ENCODE results near the gene MRPS21.
A peak's percentile ranks its signal among the peaks of the same experiment; 100 is the strongest.

Gene MRPS21

GRCh38 chr1:150281758-150282557 lies 11.7 kb upstream of the MRPS21 start, which contains the start of gene CIART (continued):
- 0 out of 2 replicates have a peak, but pooled peaks have one; percentile 22 for TF ChIP-seq ZNF629 (tag by site-specific recombination; IDR thresholded peaks at IDR 0.05)
- no peak for TF ChIP-seq ZNF747 (tag by site-specific recombination; IDR thresholded peaks at IDR 0.05)
- peak; percentile 53; the same call in 1 of the 2 replicates for TF ChIP-seq PRDM1 (tag by site-specific recombination; IDR thresholded peaks at IDR 0.05)
- peak; percentile 23 for TF ChIP-seq SP7 (tag by site-specific recombination; IDR thresholded peaks at IDR 0.05)
- no peak for TF ChIP-seq ZNF302 (tag by site-specific recombination; IDR thresholded peaks at IDR 0.05; ENCODE audit: low read depth)
- no peak for TF ChIP-seq KLF8 (tag by site-specific recombination; IDR thresholded peaks at IDR 0.05)
- no peak for TF ChIP-seq ZNF561 (tag by site-specific recombination; IDR thresholded peaks at IDR 0.05; ENCODE audit: borderline replicate concordance)
- TF ChIP-seq ZNF600 (tag by site-specific recombination; IDR thresholded peaks at IDR 0.05), result peak; percentile 37; the same call in 1 of the 2 replicates
- TF ChIP-seq ZFHX2 (tag by site-specific recombination; conservative IDR thresholded peaks at IDR 0.05), result no peak
- no peak for TF ChIP-seq ZBTB8A (tag by site-specific recombination; IDR thresholded peaks at IDR 0.05)
- peak; percentile 64 for TF ChIP-seq ZNF692 (tag by site-specific recombination; IDR thresholded peaks at IDR 0.05)
- no peak for TF ChIP-seq YY2 (tag by site-specific recombination; IDR thresholded peaks at IDR 0.05)
- TF ChIP-seq EGR2 (tag by site-specific recombination; IDR thresholded peaks at IDR 0.05; ENCODE audit: low read depth), result peak; percentile 29; the same call in 1 of the 2 replicates
- TF ChIP-seq PATZ1 (tag by site-specific recombination; IDR thresholded peaks at IDR 0.05), result peak; percentile 57
- peak; percentile 23 for TF ChIP-seq ZBTB26 (tag by site-specific recombination; optimal IDR thresholded peaks at IDR 0.05)
- TF ChIP-seq KLF7 (tag by site-specific recombination; IDR thresholded peaks at IDR 0.05; ENCODE audit: borderline replicate concordance), result 0 out of 2 replicates have a peak, but pooled peaks have one; percentile 12
- peak; percentile 33 for TF ChIP-seq GLIS1 (tag by site-specific recombination; IDR thresholded peaks at IDR 0.05)
- no peak for TF ChIP-seq ZNF280D (tag by site-specific recombination; IDR thresholded peaks at IDR 0.05)
- no peak for TF ChIP-seq OSR2 (tag by site-specific recombination; IDR thresholded peaks at IDR 0.05)
- no peak for TF ChIP-seq MEIS1 (CRISPR knock-in tag; IDR thresholded peaks at IDR 0.05; ENCODE audit: borderline replicate concordance)
- TF ChIP-seq ZNF513 (tag by site-specific recombination; IDR thresholded peaks at IDR 0.05), result no peak
- no peak for TF ChIP-seq ZNF777 (tag by site-specific recombination; IDR thresholded peaks at IDR 0.05; ENCODE audit: borderline replicate concordance)
- peak; percentile 84 for TF ChIP-seq SP3 (tag by site-specific recombination; IDR thresholded peaks at IDR 0.05)
- no peak for TF ChIP-seq ZNF174 (tag by site-specific recombination; IDR thresholded peaks at IDR 0.05)
- peak; percentile 67 for TF ChIP-seq KLF17 (tag by site-specific recombination; IDR thresholded peaks at IDR 0.05)
- TF ChIP-seq ZSCAN18 (tag by site-specific recombination; IDR thresholded peaks at IDR 0.05), result no peak
- TF ChIP-seq ZNF341 (tag by site-specific recombination; IDR thresholded peaks at IDR 0.05; ENCODE audit: low read depth), result peak; percentile 99
- TF ChIP-seq ZFP3 (tag by site-specific recombination; IDR thresholded peaks at IDR 0.05; ENCODE audit: low read depth), result no peak
